Measurements from ENCODE around the gene TCEANC2.

The TCEANC2 gene

GRCh38 chr1:54135436-54136120 is 82.2 kb downstream of the TCEANC2 start:
- DNase-seq (ENCODE audit: low read depth, low spot score): peak; percentile 52

GRCh38 chr1:54136269-54136896 is 83.0 kb downstream of the TCEANC2 start:
- peak; percentile 51 for DNase-seq (ENCODE audit: low read depth, low spot score)

GRCh38 chr1:54136963-54137533 is 83.6 kb downstream of the TCEANC2 start:
- DNase-seq (ENCODE audit: low read depth, low spot score): no peak

- peak; percentile 52 for DNase-seq (ENCODE audit: low read depth, low spot score)
Observed at GRCh38 chr1:54137534-54138061, 84.2 kb downstream of the TCEANC2 start.

GRCh38 chr1:54138994-54139393 is 85.6 kb downstream of the TCEANC2 start:
- DNase-seq (ENCODE audit: low read depth, low spot score): no peak

GRCh38 chr1:54139711-54140110 is 86.3 kb downstream of the TCEANC2 start:
- no peak for DNase-seq (ENCODE audit: low read depth, low spot score)

- no peak for DNase-seq (ENCODE audit: low read depth, low spot score)
Observed at GRCh38 chr1:54142146-54142900, 88.9 kb downstream of the TCEANC2 start.

- no peak for DNase-seq (ENCODE audit: low read depth, low spot score)
Observed at GRCh38 chr1:54144366-54144765, 91.0 kb downstream of the TCEANC2 start.

- DNase-seq (ENCODE audit: low read depth, low spot score): no peak
Observed at GRCh38 chr1:54149734-54150133, 96.3 kb downstream of the TCEANC2 start.

- DNase-seq (ENCODE audit: low read depth, low spot score): no peak
Observed at GRCh38 chr1:54151013-54151412, 97.6 kb downstream of the TCEANC2 start.

- no peak for DNase-seq (ENCODE audit: low read depth, low spot score)
Observed at GRCh38 chr1:54152696-54153095, 99.3 kb downstream of the TCEANC2 start, which contains the start of gene CDCP2. TSS of gene CDCP2 (minus strand) at chr1:54153000. CDS start at chr1:54152922, 78 bp downstream.

GRCh38 chr1:54153535-54154439 is 100.4 kb downstream of the TCEANC2 start:
- DNase-seq (ENCODE audit: low read depth, low spot score): peak; percentile 79

Data from ELF-1 (cell line).